MM.1S (cell line): Measurements from ENCODE around the gene PEX16.

ENCODE experiments used
- DNase-seq: peaks from one replicate; pipeline ENCODE4 v3.0.0-alpha.2; 2015
- H2AFZ ChIP-seq: fragments of 300-600 bp; sonication (generic); 2 replicates; pipeline ENCODE4 v1.6.0; 2016; ENCODE audit warnings: antibody characterized with exemption, low read length
- H3F3A ChIP-seq: fragments of 300-600 bp; sonication (generic); 2 replicates; pipeline ENCODE4 v1.6.1; 2016; ENCODE audit warnings: mild to moderate bottlenecking, antibody characterized with exemption, low read length, moderate library complexity, mixed read lengths; ENCODE audit not compliant: insufficient read depth
- H3K27ac ChIP-seq: fragments of 300-600 bp; sonication (generic); 2 replicates; pipeline ENCODE4 v1.5.1; 2016; ENCODE audit warnings: mild to moderate bottlenecking, low read length
- H3K27me3 ChIP-seq: fragments of 300-600 bp; sonication (generic); replicated peaks from 2 replicates; pipeline ENCODE4 v1.6.0; 2016; ENCODE audit warnings: low read length; ENCODE audit not compliant: insufficient read depth
- H3K36me3 ChIP-seq: fragments of 300-600 bp; sonication (generic); replicated peaks from 2 replicates; pipeline ENCODE4 v1.6.1; 2016; ENCODE audit warnings: mild to moderate bottlenecking, low read length, mixed read lengths; ENCODE audit not compliant: insufficient read depth
- H3K4me1 ChIP-seq: fragments of 300-600 bp; sonication (generic); 2 replicates; pipeline ENCODE4 v1.6.1; 2016; ENCODE audit warnings: low read length, mixed read lengths
- H3K4me2 ChIP-seq: fragments of 300-600 bp; sonication (generic); 2 replicates; pipeline ENCODE4 v1.6.0; 2016; ENCODE audit warnings: low read depth, low read length
- H3K4me3 ChIP-seq: fragments of 300-600 bp; sonication (generic); 2 replicates; pipeline ENCODE4 v1.5.1; 2016; ENCODE audit warnings: low read length, mixed read lengths
- H3K79me2 ChIP-seq: fragments of 300-600 bp; sonication (generic); 2 replicates; pipeline ENCODE4 v1.6.1; 2016; ENCODE audit warnings: mixed run types, low read length, mixed read lengths
- H3K9ac ChIP-seq: fragments of 300-600 bp; sonication (generic); 2 replicates; pipeline ENCODE4 v1.6.1; 2016; ENCODE audit warnings: low read length, mixed read lengths
- H3K9me2 ChIP-seq: fragments of 300-600 bp; sonication (generic); replicated peaks from 2 replicates; pipeline ENCODE4 v1.6.1; 2016; ENCODE audit warnings: mild to moderate bottlenecking, low read length, mixed read lengths; ENCODE audit not compliant: insufficient read depth
- H3K9me3 ChIP-seq: fragments of 300-600 bp; sonication (generic); replicated peaks from 2 replicates; pipeline ENCODE4 v1.6.1; 2016; ENCODE audit warnings: mild to moderate bottlenecking, low read length, mixed read lengths; ENCODE audit not compliant: insufficient read depth
- H4K20me1 ChIP-seq: fragments of 300-600 bp; sonication (generic); 2 replicates; pipeline ENCODE4 v1.6.1; 2016; ENCODE audit warnings: mild to moderate bottlenecking, low read length, moderate library complexity, mixed read lengths; ENCODE audit not compliant: insufficient read depth
- EZH2 ChIP-seq: fragments of 300-600 bp; sonication (generic); optimal IDR thresholded peaks from 2 replicates; pipeline ENCODE3; 2017; ENCODE audit warnings: low read depth, mild to moderate bottlenecking, antibody characterized with exemption, low read length, mixed read lengths
- EZH2phosphoT487 ChIP-seq: fragments of 300-600 bp; sonication (generic); IDR thresholded peaks from 2 replicates; pipeline ENCODE4 v1.6.1; 2018; ENCODE audit warnings: antibody characterized with exemption, low read length
- TF ChIP-seq, protein P1 (sequence below): fragments of 300-600 bp; sonication (generic); IDR thresholded peaks from 2 replicates; pipeline ENCODE4 v1.5.1; 2016; ENCODE audit warnings: antibody characterized with exemption, low read length, mixed read lengths

PEX16 gene

DNA sequence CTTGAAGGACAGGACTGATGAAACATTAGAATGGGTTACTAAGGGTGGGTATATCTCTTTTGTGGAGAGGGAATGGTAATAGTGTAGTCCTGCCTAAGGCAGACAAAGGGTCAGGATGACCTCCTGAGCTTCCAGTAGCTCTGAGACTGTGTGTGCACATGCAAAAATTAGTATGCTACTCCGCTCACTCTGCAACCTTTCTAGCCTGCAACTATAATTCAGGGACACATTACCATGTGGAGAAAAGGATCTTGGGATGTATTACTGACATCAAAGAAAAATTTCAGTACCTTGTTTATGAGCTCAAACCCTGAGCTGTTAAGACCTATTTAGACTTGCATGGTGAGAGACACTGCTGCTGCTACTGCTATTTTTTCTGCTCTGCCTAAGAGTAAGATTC is 30.2 kb upstream of the PEX16 start:
- TF ChIP-seq EZH2phosphoT487, result no peak
- TF ChIP-seq EZH2, result no peak
- TF ChIP-seq, protein P1, sequence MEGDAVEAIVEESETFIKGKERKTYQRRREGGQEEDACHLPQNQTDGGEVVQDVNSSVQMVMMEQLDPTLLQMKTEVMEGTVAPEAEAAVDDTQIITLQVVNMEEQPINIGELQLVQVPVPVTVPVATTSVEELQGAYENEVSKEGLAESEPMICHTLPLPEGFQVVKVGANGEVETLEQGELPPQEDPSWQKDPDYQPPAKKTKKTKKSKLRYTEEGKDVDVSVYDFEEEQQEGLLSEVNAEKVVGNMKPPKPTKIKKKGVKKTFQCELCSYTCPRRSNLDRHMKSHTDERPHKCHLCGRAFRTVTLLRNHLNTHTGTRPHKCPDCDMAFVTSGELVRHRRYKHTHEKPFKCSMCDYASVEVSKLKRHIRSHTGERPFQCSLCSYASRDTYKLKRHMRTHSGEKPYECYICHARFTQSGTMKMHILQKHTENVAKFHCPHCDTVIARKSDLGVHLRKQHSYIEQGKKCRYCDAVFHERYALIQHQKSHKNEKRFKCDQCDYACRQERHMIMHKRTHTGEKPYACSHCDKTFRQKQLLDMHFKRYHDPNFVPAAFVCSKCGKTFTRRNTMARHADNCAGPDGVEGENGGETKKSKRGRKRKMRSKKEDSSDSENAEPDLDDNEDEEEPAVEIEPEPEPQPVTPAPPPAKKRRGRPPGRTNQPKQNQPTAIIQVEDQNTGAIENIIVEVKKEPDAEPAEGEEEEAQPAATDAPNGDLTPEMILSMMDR, result no peak
- Histone ChIP-seq H3K9ac (no peak overlapping the region), H3K27me3 (no peaks in the 10 kb centered on the region), H3K4me2 (no peak overlapping the region), H3K9me3 (no peaks in the 10 kb centered on the region), H3K79me2 (no peaks in the 10 kb centered on the region), H3K27ac (no peak overlapping the region), H3K4me3 (no peak overlapping the region), H4K20me1 (0 out of 2 replicates have a peak, but pooled peaks cover 3% of the 10 kb centered on the region), H3K9me2 (no peaks in the 10 kb centered on the region), H3F3A (no peaks in the 10 kb centered on the region), H2AFZ (no peak overlapping the region), H3K4me1 (no peaks in the 10 kb centered on the region), H3K36me3 (no peaks in the 10 kb centered on the region; the same call in 1 of the 2 replicates)
- DNase-seq, result no peak

DNA sequence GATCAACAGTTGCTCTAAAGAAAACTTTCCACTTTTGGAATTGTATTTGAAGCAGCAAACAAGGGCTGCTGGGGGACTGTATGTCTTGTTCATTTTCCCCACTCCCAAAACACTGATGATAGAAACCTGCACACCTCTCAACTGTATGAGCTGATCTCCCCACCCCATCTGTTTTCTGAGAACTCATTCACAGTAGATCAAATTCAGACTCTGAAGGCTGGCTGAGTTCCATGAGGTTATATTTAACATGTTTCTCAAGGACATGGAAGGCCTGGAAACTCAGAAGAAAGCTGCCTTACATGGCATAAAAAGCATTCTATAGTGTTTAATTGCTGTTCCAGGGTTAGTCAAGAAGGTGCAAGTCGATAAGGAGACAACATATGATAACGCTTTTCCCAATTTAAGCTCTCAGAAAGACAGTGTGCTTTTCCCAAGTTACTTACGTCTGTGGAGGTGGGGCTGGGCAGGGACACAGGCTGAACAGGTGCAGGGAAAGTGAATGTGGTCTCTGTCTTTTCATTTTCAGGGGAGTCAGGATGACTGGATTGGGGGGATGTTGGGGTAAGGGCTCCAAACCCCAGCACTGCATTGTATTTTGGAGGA is 27.8 kb upstream of the PEX16 start:
- no peaks in the 10 kb centered on the region for H3K9me3 ChIP-seq
- no peaks in the 10 kb centered on the region for H3K36me3 ChIP-seq
- H3K27ac ChIP-seq, result no peak overlapping the region

GRCh38 chr11:45942381-45942780 is 24.7 kb upstream of the PEX16 start:
- Histone ChIP-seq H3K36me3 (no peaks in the 10 kb centered on the region), H3K27ac (no peak overlapping the region), H3K4me2 (no peak overlapping the region), H3K79me2 (no peaks in the 10 kb centered on the region), H3K4me3 (no peak overlapping the region), H2AFZ (no peak overlapping the region), H3K27me3 (no peaks in the 10 kb centered on the region), H3K9ac (no peak overlapping the region), H3K9me2 (no peaks in the 10 kb centered on the region), H3K9me3 (no peaks in the 10 kb centered on the region), H4K20me1 (0 out of 2 replicates have a peak, but pooled peaks cover 3% of the 10 kb centered on the region), H3F3A (no peaks in the 10 kb centered on the region), H3K4me1 (no peaks in the 10 kb centered on the region)
- TF ChIP-seq EZH2phosphoT487, result no peak
- TF ChIP-seq, protein P1, result no peak
- DNase-seq, result no peak

More for the DNA sequence above, 27.8 kb upstream of the PEX16 start:
- H3K79me2 ChIP-seq, result no peaks in the 10 kb centered on the region
- TF ChIP-seq EZH2 (no peak), EZH2phosphoT487 (no peak)
- TF ChIP-seq, protein P1, result no peak
- no peak overlapping the region for H2AFZ ChIP-seq
- no peaks in the 10 kb centered on the region for H3F3A ChIP-seq
- H4K20me1 ChIP-seq, result 0 out of 2 replicates have a peak, but pooled peaks cover 3% of the 10 kb centered on the region
- H3K4me1 ChIP-seq, result no peaks in the 10 kb centered on the region
- no peak overlapping the region for H3K4me2 ChIP-seq
- H3K9me2 ChIP-seq, result no peaks in the 10 kb centered on the region
- no peak overlapping the region for H3K9ac ChIP-seq
- no peak for DNase-seq
- no peak overlapping the region for H3K4me3 ChIP-seq
- H3K27me3 ChIP-seq, result no peaks in the 10 kb centered on the region
